Measurements from ENCODE around the gene C1QTNF5. TPM values are rescaled to one million over a fixed set of nuclear protein-coding genes. Genes with fewer than 3 reads are reported as not detected.

C1QTNF5 gene
- total RNA-seq, 4 donors from 2014 or later: 10.3 to 26.4 (median 11.8) TPM

DNA sequence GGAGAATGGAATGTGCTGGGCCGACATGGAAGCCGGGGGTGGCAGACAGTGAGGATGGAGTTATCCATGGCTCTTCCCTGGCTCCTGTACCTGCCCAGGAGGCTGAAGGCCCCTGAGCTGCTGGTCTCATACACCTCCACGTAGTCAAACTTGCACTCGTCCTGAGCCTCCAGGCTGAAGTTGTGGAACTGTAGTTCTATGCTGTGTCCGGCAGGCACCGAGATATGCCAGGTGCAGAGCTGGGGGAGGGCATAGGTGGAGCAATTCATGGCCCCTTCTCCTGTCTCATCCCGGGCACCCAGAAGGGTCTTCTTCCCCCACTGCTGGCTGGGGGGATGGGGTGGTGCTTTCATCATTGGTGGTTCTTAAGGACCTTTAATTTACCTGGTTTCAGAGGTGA, 3.0 kb upstream of the C1QTNF5 start:
- H3K4me3 ChIP-seq: no peak overlapping the region
- no peaks in the 10 kb centered on the region for H3K9me3 ChIP-seq
- no peak for TF ChIP-seq POLR2A (IDR thresholded peaks at IDR 0.05)
- TF ChIP-seq, protein P1, sequence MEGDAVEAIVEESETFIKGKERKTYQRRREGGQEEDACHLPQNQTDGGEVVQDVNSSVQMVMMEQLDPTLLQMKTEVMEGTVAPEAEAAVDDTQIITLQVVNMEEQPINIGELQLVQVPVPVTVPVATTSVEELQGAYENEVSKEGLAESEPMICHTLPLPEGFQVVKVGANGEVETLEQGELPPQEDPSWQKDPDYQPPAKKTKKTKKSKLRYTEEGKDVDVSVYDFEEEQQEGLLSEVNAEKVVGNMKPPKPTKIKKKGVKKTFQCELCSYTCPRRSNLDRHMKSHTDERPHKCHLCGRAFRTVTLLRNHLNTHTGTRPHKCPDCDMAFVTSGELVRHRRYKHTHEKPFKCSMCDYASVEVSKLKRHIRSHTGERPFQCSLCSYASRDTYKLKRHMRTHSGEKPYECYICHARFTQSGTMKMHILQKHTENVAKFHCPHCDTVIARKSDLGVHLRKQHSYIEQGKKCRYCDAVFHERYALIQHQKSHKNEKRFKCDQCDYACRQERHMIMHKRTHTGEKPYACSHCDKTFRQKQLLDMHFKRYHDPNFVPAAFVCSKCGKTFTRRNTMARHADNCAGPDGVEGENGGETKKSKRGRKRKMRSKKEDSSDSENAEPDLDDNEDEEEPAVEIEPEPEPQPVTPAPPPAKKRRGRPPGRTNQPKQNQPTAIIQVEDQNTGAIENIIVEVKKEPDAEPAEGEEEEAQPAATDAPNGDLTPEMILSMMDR (IDR thresholded peaks at IDR 0.05): no peak
- DNase-seq: no peak
- H3K36me3 ChIP-seq: no peaks in the 10 kb centered on the region
- peaks cover 3 to 30% (median 15%) of the 10 kb centered on the region in 4 donors for H3K4me1 ChIP-seq
- H3K27me3 ChIP-seq: peaks cover 0 to 5% of the 10 kb centered on the region in 2 donors
- no peak overlapping the region for H3K27ac ChIP-seq

DNA sequence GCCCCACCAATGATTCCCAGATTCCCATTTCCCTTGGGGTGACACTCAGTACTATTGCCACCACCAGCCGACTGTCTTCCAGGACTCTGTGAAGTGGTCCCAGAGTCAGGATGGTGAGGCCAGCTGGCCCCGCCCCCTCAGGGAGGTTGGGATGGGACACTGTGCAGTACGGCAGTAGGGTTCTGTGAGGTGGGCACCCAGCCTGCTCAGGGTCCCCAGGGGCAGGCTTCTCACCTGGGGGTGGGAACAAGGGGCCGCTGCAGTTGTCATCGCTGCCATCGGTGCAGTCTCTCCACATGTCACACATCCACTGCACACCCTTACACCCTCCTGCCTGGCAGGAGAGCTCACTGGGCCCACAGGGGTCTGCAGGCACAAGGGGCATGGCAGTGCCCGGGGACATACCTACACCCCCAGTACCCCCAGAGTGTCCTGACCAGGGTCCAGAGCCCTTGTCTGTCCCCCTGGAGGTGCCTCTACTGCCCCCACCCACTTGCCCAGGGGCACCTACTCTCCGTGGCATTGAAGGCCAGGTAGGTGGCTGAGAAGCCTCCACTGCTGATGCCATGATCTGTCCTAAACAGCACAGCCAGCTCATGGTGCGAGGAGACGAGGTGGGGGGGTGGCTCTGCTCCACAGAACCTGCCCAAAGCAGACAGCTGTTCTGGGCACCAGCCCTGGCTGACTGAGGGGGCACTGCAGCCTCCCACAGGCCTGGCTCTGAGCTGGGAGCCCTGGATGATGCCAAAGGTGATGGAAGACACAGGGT, 1.9 kb upstream of the C1QTNF5 start:
- peaks cover 3 to 42% (median 17%) of the 10 kb centered on the region in 4 donors for H3K4me1 ChIP-seq
- H3K27me3 ChIP-seq: peaks cover 0 to 5% of the 10 kb centered on the region in 2 donors
- TF ChIP-seq POLR2A (IDR thresholded peaks at IDR 0.05): no peak
- TF ChIP-seq, protein P1 (IDR thresholded peaks at IDR 0.05): no peak
- H3K9me3 ChIP-seq: no peaks in the 10 kb centered on the region
- H3K4me3 ChIP-seq: no peak overlapping the region
- no peak overlapping the region for H3K27ac ChIP-seq
- no peak for DNase-seq
- H3K36me3 ChIP-seq: no peaks in the 10 kb centered on the region

DNA sequence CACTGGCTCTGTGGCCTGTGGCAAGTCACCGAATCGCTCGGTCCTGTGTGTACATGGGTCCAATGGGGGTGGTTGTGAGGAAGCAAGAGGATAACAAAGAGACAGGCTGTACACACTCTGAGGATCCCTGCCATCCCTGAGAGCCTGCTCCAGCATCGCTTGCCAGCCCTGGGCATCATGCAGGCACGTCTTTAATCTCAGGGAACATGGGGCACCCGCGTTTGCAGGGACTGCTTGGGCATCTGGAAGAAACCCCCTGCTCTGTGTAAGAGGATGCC, 1.3 kb upstream of the C1QTNF5 start:
- no peak for DNase-seq
- Histone ChIP-seq H3K27ac (no peak overlapping the region), H3K36me3 (no peaks in the 10 kb centered on the region), H3K4me1 (peaks cover 3 to 48% (median 17%) of the 10 kb centered on the region in 4 donors), H3K27me3 (peaks cover 0 to 5% of the 10 kb centered on the region in 2 donors), H3K9me3 (no peaks in the 10 kb centered on the region), H3K4me3 (no peak overlapping the region)
- TF ChIP-seq, protein P1 (IDR thresholded peaks at IDR 0.05): no peak
- TF ChIP-seq POLR2A (IDR thresholded peaks at IDR 0.05): no peak

DNA sequence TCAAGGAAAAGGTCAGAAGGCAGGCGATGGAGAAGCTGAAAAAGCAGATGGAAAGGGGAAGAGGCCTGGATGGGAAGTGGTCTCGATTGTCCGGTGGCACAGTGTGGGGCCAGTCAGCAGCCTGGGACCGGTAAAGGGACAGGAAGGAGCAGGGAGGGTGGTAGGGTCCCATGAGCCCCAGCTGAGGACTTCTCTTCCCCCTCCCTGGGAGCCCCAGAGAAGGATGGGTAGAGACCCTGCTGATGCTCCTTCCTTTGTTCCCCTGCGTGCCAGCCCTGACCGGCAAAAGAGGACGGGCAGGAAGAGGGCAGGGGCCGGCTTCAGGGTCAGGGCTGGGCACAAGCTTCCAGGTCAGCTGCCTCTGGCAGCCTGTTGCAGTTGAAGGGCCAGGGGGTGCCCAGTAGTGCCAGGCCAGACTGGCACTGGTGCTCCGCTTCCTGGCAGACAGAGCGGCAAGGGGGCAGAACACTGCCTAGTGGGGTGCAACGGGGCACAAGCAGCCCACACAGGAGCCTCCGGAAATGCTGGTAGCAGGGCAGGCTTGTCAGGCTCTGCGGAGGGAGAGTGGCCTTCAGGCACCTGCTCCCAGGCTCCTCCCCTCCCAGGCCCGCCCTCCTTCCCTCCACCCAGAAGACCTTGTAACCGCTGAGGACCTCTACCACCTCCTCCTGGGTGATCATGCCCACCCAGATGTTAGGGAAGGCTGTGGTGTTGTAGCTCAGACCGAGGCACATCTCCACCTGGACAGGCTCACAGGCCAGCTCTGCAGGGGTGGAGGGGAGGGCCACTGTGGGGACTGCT, 739 bp upstream of the C1QTNF5 start:
- Histone ChIP-seq H3K27me3 (peaks cover 0 to 5% of the 10 kb centered on the region in 2 donors), H3K36me3 (no peaks in the 10 kb centered on the region), H3K27ac (peak overlapping the region in 3 of 4 donors; percentile 71 to 90 (median 78)), H3K9me3 (no peaks in the 10 kb centered on the region), H3K4me1 (peaks cover 3 to 53% (median 17%) of the 10 kb centered on the region in 4 donors), H3K4me3 (no peak overlapping the region)
- peak in 1 of 3 donors; percentile 52 for DNase-seq
- TF ChIP-seq POLR2A (IDR thresholded peaks at IDR 0.05): no peak
- TF ChIP-seq, protein P1 (IDR thresholded peaks at IDR 0.05): no peak

DNA sequence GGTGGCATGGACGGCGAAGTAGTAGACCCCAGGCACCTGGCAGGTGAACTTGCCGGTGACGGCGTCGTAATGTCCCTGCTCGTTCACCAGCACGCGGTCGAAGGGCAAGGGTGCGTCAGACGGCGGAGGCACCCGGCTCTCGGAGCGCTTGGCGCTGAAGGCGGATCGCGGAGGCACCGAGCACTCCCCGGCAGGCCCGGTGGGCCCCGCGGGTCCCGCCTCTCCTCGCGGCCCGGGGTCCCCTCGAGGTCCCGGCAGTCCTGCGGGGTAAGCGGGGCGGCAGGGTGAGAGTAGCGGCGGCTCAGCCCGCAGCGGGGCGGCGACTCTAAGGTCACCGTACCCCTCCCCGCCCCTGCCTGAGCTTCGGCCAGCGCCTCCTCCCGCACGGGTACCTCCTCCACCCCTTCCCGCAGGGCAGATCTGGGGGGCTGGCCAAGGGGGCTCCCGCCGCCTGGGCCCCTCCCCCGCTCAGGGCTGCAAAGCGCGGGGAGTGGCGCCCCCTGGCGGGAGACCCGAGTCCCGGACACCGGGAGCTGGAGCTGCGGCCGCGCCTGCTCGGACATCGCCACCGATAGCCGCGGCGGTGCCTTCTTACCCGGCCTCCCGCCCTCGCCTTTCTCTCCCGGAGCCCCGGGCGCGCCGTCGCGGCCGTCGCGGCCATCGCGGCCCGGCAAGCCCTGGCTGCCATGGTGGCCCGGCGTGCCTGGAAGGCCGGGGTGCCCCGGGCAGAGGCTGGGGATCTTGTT, 921 bp downstream of the C1QTNF5 start:
- H3K4me3 ChIP-seq: peak overlapping the region; percentile 36 to 59 (median 48)
- DNase-seq: peak in 2 of 3 donors; percentile 73 to 81
- H3K4me1 ChIP-seq: peaks cover 3 to 69% (median 22%) of the 10 kb centered on the region in 4 donors

More for the DNA sequence above, 921 bp downstream of the C1QTNF5 start:
- H3K36me3 ChIP-seq: no peaks in the 10 kb centered on the region
- TF ChIP-seq, protein P1 (IDR thresholded peaks at IDR 0.05): peak in 5 of 6 experiments; percentile 45 to 88 (median 80)
- peak in 1 of 2 donors; percentile 13 for TF ChIP-seq POLR2A (IDR thresholded peaks at IDR 0.05)
- H3K9me3 ChIP-seq: no peaks in the 10 kb centered on the region
- peak overlapping the region; percentile 63 to 90 (median 74) for H3K27ac ChIP-seq
- peaks cover 0 to 5% of the 10 kb centered on the region in 2 donors for H3K27me3 ChIP-seq
